HPDE6-E6E7 (cell line): ENCODE results near the gene CDCP2.

Experiments
- DNase-seq: peaks from one replicate; pipeline ENCODE4 v3.0.0; 2011; ENCODE audit warnings: missing footprints; ENCODE audit errors: extremely low spot score

The CDCP2 gene

GRCh38 chr1:54137534-54138061, 15.2 kb downstream of the CDCP2 start:
- DNase-seq, result no peak

- no peak for DNase-seq
These were observed 15.8 kb downstream of the CDCP2 start for GRCh38 chr1:54136963-54137533.

GRCh38 chr1:54136269-54136896, 16.4 kb downstream of the CDCP2 start:
- DNase-seq, result no peak

- no peak for DNase-seq
These were observed 17.2 kb downstream of the CDCP2 start for GRCh38 chr1:54135436-54136120.

GRCh38 chr1:54134295-54134694, 18.5 kb downstream of the CDCP2 start:
- DNase-seq, result no peak

- no peak for DNase-seq
These were observed 20.3 kb downstream of the CDCP2 start for GRCh38 chr1:54132495-54132894.

- DNase-seq, result no peak
These were observed 21.4 kb downstream of the CDCP2 start for GRCh38 chr1:54131419-54131818.

GRCh38 chr1:54129858-54130257, 22.9 kb downstream of the CDCP2 start:
- no peak for DNase-seq

GRCh38 chr1:54127594-54128300, 25.1 kb downstream of the CDCP2 start:
- no peak for DNase-seq

- DNase-seq, result no peak
These were observed 26.5 kb downstream of the CDCP2 start for GRCh38 chr1:54126271-54126815.

GRCh38 chr1:54125386-54126070, 27.3 kb downstream of the CDCP2 start:
- DNase-seq, result no peak

- DNase-seq, result no peak
These were observed 27.9 kb downstream of the CDCP2 start for GRCh38 chr1:54124906-54125305.

- DNase-seq, result no peak
These were observed 28.3 kb downstream of the CDCP2 start for GRCh38 chr1:54124472-54124871.

GRCh38 chr1:54122992-54123391, 29.8 kb downstream of the CDCP2 start:
- DNase-seq, result no peak

GRCh38 chr1:54122135-54122751, 30.6 kb downstream of the CDCP2 start:
- no peak for DNase-seq

GRCh38 chr1:54121482-54122134, 31.2 kb downstream of the CDCP2 start:
- peak; percentile 74 for DNase-seq

GRCh38 chr1:54120698-54121481, 31.9 kb downstream of the CDCP2 start:
- no peak for DNase-seq

- no peak for DNase-seq
These were observed 32.6 kb downstream of the CDCP2 start for GRCh38 chr1:54120018-54120697.

- DNase-seq, result peak; percentile 41
These were observed 34.1 kb downstream of the CDCP2 start for GRCh38 chr1:54118704-54119103.
